Erythroblast (primary cell): ENCODE data around the gene CAND2.

Experiments used
- DNase-seq, 2 experiments: peaks; one replicate each; lab custom pipeline; 2025; lab: John Stamatoyannopoulos, UW
- GATA1 ChIP-seq: IDR thresholded peaks from 2 replicates; pipeline ENCODE4 v1.6.1; 2011; ENCODE audit warnings: low read depth, mild to moderate bottlenecking, control low read depth, low read length, moderate library complexity
- POLR2A ChIP-seq: IDR thresholded peaks from 2 replicates; pipeline ENCODE4 v1.6.1; 2011; ENCODE audit warnings: mild to moderate bottlenecking, low read length

Gene CAND2

DNA sequence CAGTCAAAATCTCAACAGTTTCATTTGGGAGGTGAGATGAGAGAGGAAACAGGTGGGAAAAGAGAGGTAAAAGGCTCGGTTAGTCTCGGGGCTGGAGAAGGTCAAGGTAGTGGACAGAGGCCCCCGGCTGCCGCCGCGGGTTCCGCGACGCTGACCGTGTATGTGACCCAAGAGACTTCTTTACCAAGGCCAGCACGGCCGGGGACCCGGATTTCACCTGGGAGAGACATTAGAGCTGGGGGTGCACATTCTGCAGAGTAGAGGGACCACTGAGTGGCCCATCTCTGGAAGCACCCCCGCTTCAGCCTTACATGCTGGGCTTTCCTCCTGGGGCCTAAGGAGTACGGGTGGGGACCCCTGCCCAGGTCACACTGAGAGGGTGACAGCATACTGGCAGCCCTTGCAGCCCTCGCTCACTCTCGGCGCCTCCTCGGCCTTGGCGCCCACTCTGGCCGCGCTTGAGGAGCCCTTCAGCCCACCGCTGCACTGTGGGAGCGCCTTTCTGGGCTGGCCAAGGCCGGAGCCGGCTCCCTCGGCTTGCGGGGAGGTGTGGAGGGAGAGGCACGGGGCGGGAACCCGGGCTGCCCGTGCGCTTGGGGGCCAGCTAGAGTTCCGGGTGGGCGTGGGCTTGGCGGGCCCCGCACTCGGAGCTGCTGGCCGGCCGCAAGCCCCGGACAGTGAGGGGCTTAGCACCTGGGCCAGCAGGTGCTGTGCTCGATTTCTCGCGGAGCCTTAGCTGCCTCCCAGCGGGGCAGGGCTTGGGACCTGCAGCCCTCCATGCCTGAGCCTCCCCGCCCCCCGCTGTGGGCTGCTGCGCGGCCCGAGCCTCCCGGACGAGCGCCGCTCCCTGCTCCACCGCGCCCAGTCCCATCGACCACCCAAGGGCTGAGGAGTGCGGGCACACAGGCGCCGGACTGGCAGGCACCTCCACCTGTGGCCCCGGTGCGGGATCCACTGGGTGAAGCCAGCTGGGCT lies 86.1 kb downstream of the CAND2 start:
- DNase-seq: no peak
- no peak for TF ChIP-seq POLR2A
- no peak for TF ChIP-seq GATA1

DNA sequence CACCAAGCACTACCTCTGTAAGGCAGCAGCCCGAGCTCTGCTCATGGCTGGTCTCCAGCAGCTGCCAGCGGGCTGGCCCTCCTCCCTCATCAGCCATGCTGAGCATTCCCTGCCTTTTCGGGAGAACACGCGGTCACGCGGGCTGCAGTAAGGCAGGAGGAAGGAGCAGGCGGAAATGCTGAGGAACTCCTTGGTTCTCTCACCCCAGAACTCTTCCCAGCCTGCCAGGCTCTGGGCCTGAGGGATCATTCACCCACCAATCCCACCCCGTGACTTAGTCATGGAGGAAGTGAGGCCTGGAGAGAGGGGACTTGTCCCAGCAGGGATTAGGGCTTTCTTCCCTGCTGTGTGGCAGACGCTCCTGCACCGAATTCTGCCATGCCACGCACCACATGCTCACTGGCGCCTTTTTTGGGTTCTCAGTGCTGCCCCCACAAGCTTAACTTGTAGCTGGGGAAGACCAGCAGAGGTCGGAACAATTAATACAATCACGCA lies 87.8 kb downstream of the CAND2 start:
- DNase-seq: no peak
- TF ChIP-seq GATA1: no peak
- no peak for TF ChIP-seq POLR2A
